Measurements from ENCODE around the gene MYMK.

DNA sequence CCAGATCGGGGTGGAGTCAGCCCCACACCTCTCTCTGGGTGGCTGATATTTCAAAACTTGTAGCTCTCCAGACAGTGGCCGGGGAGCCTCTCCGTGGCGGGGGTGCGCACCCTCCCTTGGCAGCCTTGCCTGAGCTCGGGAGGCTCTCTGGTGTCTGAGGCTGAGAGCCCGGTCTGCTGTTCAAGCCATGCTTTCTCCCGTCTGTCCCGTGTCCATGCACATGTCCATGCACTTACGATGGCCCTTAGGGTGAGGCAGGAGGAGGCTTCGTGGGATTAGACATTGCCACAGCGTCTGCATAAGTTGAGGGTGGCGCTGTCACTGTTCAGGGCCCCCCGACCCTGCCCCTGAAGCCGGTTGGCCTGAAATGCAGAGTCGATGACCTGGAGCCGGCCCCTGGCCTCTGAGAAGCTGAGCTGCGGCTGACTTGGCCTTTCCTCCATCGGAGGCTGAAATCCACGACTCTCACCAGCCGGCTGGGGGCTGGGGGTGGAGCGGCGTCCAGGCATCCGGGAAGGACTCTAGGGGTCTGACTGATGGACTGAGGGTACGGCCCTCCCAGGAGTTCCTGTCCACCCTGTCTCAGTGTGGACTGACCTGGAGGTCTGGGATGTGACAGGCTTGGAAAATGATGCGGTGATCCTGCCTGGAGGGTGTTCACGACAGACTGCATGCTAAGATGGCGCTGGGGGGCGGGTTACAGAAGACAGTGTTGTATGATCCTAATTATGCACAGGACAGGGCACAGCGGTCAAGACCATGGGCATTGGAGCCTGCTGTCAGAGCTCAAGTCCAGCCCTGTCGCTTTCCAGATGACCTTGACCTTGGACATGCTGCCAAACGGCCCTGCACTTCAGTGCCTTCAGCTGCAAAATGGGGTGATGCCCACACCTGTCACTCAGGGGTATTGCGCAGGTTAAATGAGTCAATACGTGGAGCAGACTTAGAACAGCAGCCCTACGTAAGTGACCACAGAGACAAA, 27.6 kb downstream of the MYMK start:
- TF ChIP-seq POLR2AphosphoS5 (IDR thresholded peaks at IDR 0.05; ENCODE audit: borderline replicate concordance, low read depth, low read length), result no peak
- TF ChIP-seq EZH2 (IDR thresholded peaks at IDR 0.05), result no peak

Data from SK-N-MC (cell line).